Gastrocnemius medialis (tissue), 4 donors: ENCODE data around the gene HES4.
"Not testable (repeated sequence)": the region's sequence is repeated elsewhere in the genome, so short reads cannot be mapped to it uniquely, and the experiment has no call there.

Experiments used
- POLR2A ChIP-seq, 2 donors: fragments of 450-650 bp; IDR thresholded peaks; one replicate each; pipeline ENCODE4 v1.6.1; 2017; ENCODE audit warnings: antibody characterized with exemption in 2 of 2, mild to moderate bottlenecking in 2 of 2, moderate library complexity in 2 of 2
- TF ChIP-seq, protein P1 (sequence below), 5 experiments: fragments of 450-650 bp in 3 of 5; fragments of 200-600 bp in 2 of 5; sonication (generic) in 2 of 5; IDR thresholded peaks in 4 of 5; conservative IDR thresholded peaks in 1 of 5; 1 replicate in 4 of 5; 2 replicates in 1 of 5; pipeline ENCODE4 v1.5.1; 2016 to 2019; ENCODE audit warnings: antibody characterized with exemption in 5 of 5, mild to moderate bottlenecking in 3 of 5, moderate library complexity in 3 of 5

GRCh38 chr1:976791-977190 is 23.1 kb downstream of the HES4 start:
- not testable (repeated sequence) for TF ChIP-seq POLR2A (IDR thresholded peaks at IDR 0.05)
- TF ChIP-seq, protein P1, sequence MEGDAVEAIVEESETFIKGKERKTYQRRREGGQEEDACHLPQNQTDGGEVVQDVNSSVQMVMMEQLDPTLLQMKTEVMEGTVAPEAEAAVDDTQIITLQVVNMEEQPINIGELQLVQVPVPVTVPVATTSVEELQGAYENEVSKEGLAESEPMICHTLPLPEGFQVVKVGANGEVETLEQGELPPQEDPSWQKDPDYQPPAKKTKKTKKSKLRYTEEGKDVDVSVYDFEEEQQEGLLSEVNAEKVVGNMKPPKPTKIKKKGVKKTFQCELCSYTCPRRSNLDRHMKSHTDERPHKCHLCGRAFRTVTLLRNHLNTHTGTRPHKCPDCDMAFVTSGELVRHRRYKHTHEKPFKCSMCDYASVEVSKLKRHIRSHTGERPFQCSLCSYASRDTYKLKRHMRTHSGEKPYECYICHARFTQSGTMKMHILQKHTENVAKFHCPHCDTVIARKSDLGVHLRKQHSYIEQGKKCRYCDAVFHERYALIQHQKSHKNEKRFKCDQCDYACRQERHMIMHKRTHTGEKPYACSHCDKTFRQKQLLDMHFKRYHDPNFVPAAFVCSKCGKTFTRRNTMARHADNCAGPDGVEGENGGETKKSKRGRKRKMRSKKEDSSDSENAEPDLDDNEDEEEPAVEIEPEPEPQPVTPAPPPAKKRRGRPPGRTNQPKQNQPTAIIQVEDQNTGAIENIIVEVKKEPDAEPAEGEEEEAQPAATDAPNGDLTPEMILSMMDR (IDR thresholded peaks at IDR 0.05 in 4 of 5, conservative IDR thresholded peaks at IDR 0.05 in 1 of 5), result not testable (repeated sequence)
